Progenitor cell of endocrine pancreas (in vitro differentiated cells): ENCODE measurements around the gene STK40. TPM values are rescaled to one million over a fixed set of nuclear protein-coding genes. Genes with fewer than 3 reads are reported as not detected.

Experiments used
- DNase-seq: peaks from one replicate; pipeline ENCODE4 v3.0.0; 2021; ENCODE audit warnings: low spot score; ENCODE audit not compliant: unreplicated experiment
- H3K27ac Mint-ChIP-seq: 2 replicates; pipeline ENCODE4 v1.8.0; 2021; ENCODE audit warnings: mild to moderate bottlenecking, moderate library complexity, mixed read lengths
- H3K27me3 Mint-ChIP-seq: 2 replicates; pipeline ENCODE4 v1.8.0; 2021; ENCODE audit warnings: mixed read lengths
- H3K36me3 Mint-ChIP-seq: 2 replicates; pipeline ENCODE4 v1.8.0; 2022; ENCODE audit warnings: mixed read lengths; ENCODE audit not compliant: insufficient read depth
- H3K4me1 Mint-ChIP-seq: 2 replicates; pipeline ENCODE4 v1.8.0; 2021; ENCODE audit warnings: low read depth, mixed read lengths
- H3K4me3 Mint-ChIP-seq: 2 replicates; pipeline ENCODE4 v1.8.0; 2021; ENCODE audit warnings: low read depth, mild to moderate bottlenecking, moderate library complexity, mixed read lengths
- H3K9me3 Mint-ChIP-seq: 2 replicates; pipeline ENCODE4 v1.8.0; 2021; ENCODE audit warnings: low read depth, mixed read lengths
- CTCF ChIP-seq: fragments of 200-600 bp; sonication (generic); IDR thresholded peaks from one replicate; pipeline ENCODE4 v1.5.0; 2021; ENCODE audit warnings: antibody characterized with exemption, mild to moderate bottlenecking; ENCODE audit not compliant: unreplicated experiment
- long read RNA-seq: library from polyadenylated mRNA; unstranded; transcript quantifications from one replicate; pipeline ENCODE4 v2.0.0, GENCODE V29; 2020
- total RNA-seq: library from RNA; stranded (reverse); gene quantifications from 2 replicates; pipeline ENCODE4 v1.2.1, GENCODE V29; 2021

The STK40 gene
- total RNA-seq: 34.6 and 42.0 TPM in 2 replicates
- long read RNA-seq, partial matches to known transcripts: 1 of 8 reads
- long read RNA-seq, other reads (novel, unspliced or antisense): 7 of 8 reads

- Mint-ChIP-seq H3K27ac (peak within 1 kb of the TSS; percentile 99), H3K4me3 (peak within 1 kb of the TSS; percentile 96), H3K4me1 (peaks cover 30% of the 10 kb centered on the region), H3K9me3 (no peaks in the 10 kb centered on the region), H3K27me3 (no peaks in the 10 kb centered on the region), H3K36me3 (no peaks in the 10 kb centered on the region)
- DNase-seq: peak; percentile 95
- no peak for TF ChIP-seq CTCF
Measured at GRCh38 chr1:36385410-36386264, at the start of gene STK40. STK40 (minus strand) TSS chr1:36385924; CDS start chr1:36361332, 24,592 bp downstream.

- no peak overlapping the region for H3K4me3 Mint-ChIP-seq
- peaks cover 9% of the 10 kb centered on the region for H3K4me1 Mint-ChIP-seq
- H3K36me3 Mint-ChIP-seq: peaks cover 23% of the 10 kb centered on the region
- DNase-seq: no peak
- no peak overlapping the region for H3K27ac Mint-ChIP-seq
- no peaks in the 10 kb centered on the region for H3K9me3 Mint-ChIP-seq
- H3K27me3 Mint-ChIP-seq: no peaks in the 10 kb centered on the region
- TF ChIP-seq CTCF: no peak
Measured at GRCh38 chr1:36433102-36433501, 47.4 kb upstream of the STK40 start.

- Mint-ChIP-seq H3K9me3 (no peaks in the 10 kb centered on the region), H3K4me1 (peaks cover 9% of the 10 kb centered on the region), H3K27me3 (no peaks in the 10 kb centered on the region), H3K4me3 (no peak overlapping the region), H3K27ac (no peak overlapping the region), H3K36me3 (peaks cover 23% of the 10 kb centered on the region)
- no peak for DNase-seq
- TF ChIP-seq CTCF: no peak
Measured at GRCh38 chr1:36432616-36433015, 46.9 kb upstream of the STK40 start.

GRCh38 chr1:36425791-36426190 is 40.1 kb upstream of the STK40 start:
- no peak for DNase-seq
- Mint-ChIP-seq H3K27ac (no peak overlapping the region), H3K4me1 (no peaks in the 10 kb centered on the region), H3K27me3 (no peaks in the 10 kb centered on the region), H3K36me3 (peaks cover 11% of the 10 kb centered on the region), H3K9me3 (no peaks in the 10 kb centered on the region), H3K4me3 (no peak overlapping the region)
- no peak for TF ChIP-seq CTCF

- Mint-ChIP-seq H3K4me1 (no peaks in the 10 kb centered on the region), H3K4me3 (no peak overlapping the region), H3K9me3 (no peaks in the 10 kb centered on the region), H3K27ac (no peak overlapping the region), H3K36me3 (peaks cover 10% of the 10 kb centered on the region), H3K27me3 (no peaks in the 10 kb centered on the region)
- no peak for TF ChIP-seq CTCF
- no peak for DNase-seq
Measured at GRCh38 chr1:36421649-36422048, 35.9 kb upstream of the STK40 start.
